ENCODE data around the gene USP15.

DNA sequence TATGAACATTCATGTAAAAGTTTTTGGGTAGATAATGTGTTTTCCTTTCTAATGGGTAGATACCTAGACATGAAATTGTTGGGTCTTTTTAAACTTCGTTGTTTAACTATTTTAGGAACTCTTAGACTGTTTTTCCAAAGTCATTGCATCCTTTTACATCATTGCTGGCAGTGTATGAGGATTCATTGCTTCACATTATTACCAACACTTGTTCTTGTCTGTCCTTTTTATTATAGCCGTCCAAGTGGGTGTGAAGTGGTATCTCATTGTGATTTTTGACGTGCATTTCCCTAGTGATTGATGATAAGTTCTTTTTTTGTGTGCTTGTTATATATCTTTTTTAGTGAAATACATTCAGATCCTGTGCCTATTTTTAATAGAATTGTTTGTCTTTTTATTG is 39.4 kb downstream of the USP15 start:
- TF ChIP-seq CTCF (IDR thresholded peaks at IDR 0.05; ENCODE audit: borderline replicate concordance, extremely low read depth, low read length, poor library complexity, severe bottlenecking) (no peak), EZH2 (IDR thresholded peaks at IDR 0.05; ENCODE audit: borderline replicate concordance, low read depth, low read length, severe bottlenecking) (no peak)

Data from DND-41 (cell line).